Neural cell (in vitro differentiated cells): ENCODE data around the gene MARVELD2. TPM values are rescaled to one million over a fixed set of nuclear protein-coding genes. Genes with fewer than 3 reads are reported as not detected.
A peak's percentile ranks its signal among the peaks of the same experiment; 100 is the strongest.

Experiments
- H2AFZ ChIP-seq: fragments of 200-600, 300-800 bp; sonication (generic), shearing (Covaris generic); 2 replicates; pipeline ENCODE4 v1.6.0; 2014; ENCODE audit warnings: low read depth, mild to moderate bottlenecking, antibody characterized with exemption, low read length, moderate library complexity
- H3F3A ChIP-seq: fragments of 200-600 bp; shearing (Covaris generic); 2 replicates; pipeline ENCODE4 v1.6.1; 2016; ENCODE audit warnings: mild to moderate bottlenecking, moderate library complexity, mixed read lengths, antibody characterized with exemption, low read length; ENCODE audit not compliant: insufficient read depth, poor library complexity, severe bottlenecking
- H3K27ac ChIP-seq: fragments of 200-600, 300-800 bp; sonication (generic), shearing (Covaris generic); 2 replicates; pipeline ENCODE4 v1.5.1; 2014; ENCODE audit warnings: mild to moderate bottlenecking, low read length, moderate library complexity
- H3K27me3 ChIP-seq: fragments of 300-800, 200-600 bp; sonication (generic), shearing (Covaris generic); 2 replicates; pipeline ENCODE4 v1.6.0; 2014; ENCODE audit warnings: mild to moderate bottlenecking, low read depth, low read length, moderate library complexity; ENCODE audit not compliant: insufficient read depth
- H3K36me3 ChIP-seq: fragments of 300-800, 200-600 bp; sonication (generic), shearing (Covaris generic); 2 replicates; pipeline ENCODE4 v1.5.1; 2014; ENCODE audit warnings: mild to moderate bottlenecking, antibody characterized with exemption, low read length, moderate library complexity; ENCODE audit not compliant: insufficient read depth
- H3K4me2 ChIP-seq: fragments of 300-800, 200-600 bp; sonication (generic), shearing (Covaris generic); 2 replicates; pipeline ENCODE4 v1.6.0; 2014; ENCODE audit warnings: mild to moderate bottlenecking, low read length
- H3K4me3 ChIP-seq: fragments of 300-800, 200-600 bp; sonication (generic), shearing (Covaris generic); 2 replicates; pipeline ENCODE4 v1.5.1; 2014; ENCODE audit warnings: mild to moderate bottlenecking, low read length, moderate library complexity
- H3K79me2 ChIP-seq: fragments of 200-600 bp; shearing (Covaris generic); replicated peaks from 2 replicates; pipeline ENCODE4 v1.6.0; 2014; ENCODE audit warnings: mild to moderate bottlenecking, low read length, moderate library complexity; ENCODE audit not compliant: insufficient read depth
- H3K9ac ChIP-seq: fragments of 300-800, 200-600 bp; sonication (generic), shearing (Covaris generic); 2 replicates; pipeline ENCODE4 v1.6.1; 2016; ENCODE audit warnings: mild to moderate bottlenecking, low read length, mixed read lengths
- H3K9me2 ChIP-seq: fragments of 200-600 bp; shearing (Covaris generic); 2 replicates; pipeline ENCODE4 v1.6.1; 2016; ENCODE audit warnings: mild to moderate bottlenecking, low read length, mixed read lengths; ENCODE audit not compliant: insufficient read depth
- H3K9me3 ChIP-seq: fragments of 200-600, 300-800 bp; sonication (generic), shearing (Covaris generic); 2 replicates; pipeline ENCODE4 v1.6.1; 2016; ENCODE audit warnings: mild to moderate bottlenecking, mixed run types, low read length, moderate library complexity, mixed read lengths
- H4K20me1 ChIP-seq: fragments of 200-600 bp; shearing (Covaris generic); 2 replicates; pipeline ENCODE4 v1.6.1; 2016; ENCODE audit warnings: mild to moderate bottlenecking, mixed run types; ENCODE audit not compliant: insufficient read depth
- EP300 ChIP-seq: fragments of 450-650 bp; conservative IDR thresholded peaks from 2 replicates; pipeline ENCODE4 v1.6.1; 2014; ENCODE audit warnings: antibody characterized with exemption, mild to moderate bottlenecking, moderate library complexity; ENCODE audit not compliant: poor library complexity, severe bottlenecking
- EZH2 ChIP-seq: fragments of 200-600, 300-800 bp; shearing (Covaris generic), sonication (generic); IDR thresholded peaks from 2 replicates; pipeline ENCODE4 v1.6.1; 2014; ENCODE audit warnings: antibody characterized with exemption, low read length, borderline replicate concordance, mild to moderate bottlenecking; ENCODE audit not compliant: insufficient read depth, poor library complexity, severe bottlenecking
- MXI1 ChIP-seq: fragments of 450-650 bp; conservative IDR thresholded peaks from 2 replicates; pipeline ENCODE4 v1.6.1; 2014; ENCODE audit warnings: antibody characterized with exemption, mild to moderate bottlenecking; ENCODE audit not compliant: poor library complexity, severe bottlenecking
- POLR2AphosphoS5 ChIP-seq: IDR thresholded peaks from 2 replicates; pipeline ENCODE4 v1.6.1; 2012
- RAD21 ChIP-seq: fragments of 450-650 bp; conservative IDR thresholded peaks from 2 replicates; pipeline ENCODE4 v1.6.1; 2014; ENCODE audit warnings: antibody characterized with exemption, mild to moderate bottlenecking, moderate library complexity
- SMC3 ChIP-seq: fragments of 450-650 bp; conservative IDR thresholded peaks from 2 replicates; pipeline ENCODE4 v1.6.1; 2014; ENCODE audit warnings: antibody characterized with exemption, mild to moderate bottlenecking, moderate library complexity; ENCODE audit not compliant: poor library complexity
- TAF1 ChIP-seq: IDR thresholded peaks from 2 replicates; pipeline ENCODE4 v1.6.1; 2012; ENCODE audit warnings: low read depth
- polyA plus RNA-seq: library from polyadenylated mRNA; depleted of rRNA; stranded (reverse); fragments of >200 nt; gene quantifications from 2 replicates; pipeline ENCODE4 v1.2.3, GENCODE V29; 2014
- TF ChIP-seq, protein P1 (sequence below): IDR thresholded peaks from 2 replicates; pipeline ENCODE4 v1.6.1; 2012; ENCODE audit warnings: borderline replicate concordance
- TF ChIP-seq, protein P2 (sequence below): fragments of 450-650 bp; IDR thresholded peaks from 2 replicates; pipeline ENCODE4 v1.5.1; 2014; ENCODE audit warnings: antibody characterized with exemption, mild to moderate bottlenecking, moderate library complexity; ENCODE audit not compliant: poor library complexity, severe bottlenecking

MARVELD2 gene
- polyA plus RNA-seq, 1 donor from 2014 or later = not detected

DNA sequence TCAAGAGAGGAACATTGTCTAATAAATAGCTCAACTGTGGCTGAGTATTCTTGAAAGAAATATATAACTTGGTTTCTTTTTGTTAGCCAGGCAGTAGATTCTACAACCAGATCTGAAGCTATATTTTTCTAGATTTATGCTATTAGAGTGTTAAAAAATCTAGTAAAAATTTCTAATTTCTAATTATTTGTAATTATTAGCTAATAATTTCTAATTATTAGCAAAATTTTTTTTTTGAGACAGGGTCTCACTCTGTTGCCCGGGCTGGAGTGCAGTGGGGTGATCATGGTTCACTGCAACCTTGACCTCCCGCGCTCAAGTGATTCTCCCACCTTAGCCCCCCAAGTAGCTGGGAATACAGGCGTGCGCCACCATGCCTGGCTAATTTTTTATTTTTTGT lies 42.5 kb upstream of the MARVELD2 start:
- Histone ChIP-seq H3K27me3 (no peaks in the 10 kb centered on the region), H3K4me2 (peak overlapping the region; percentile 47), H3K27ac (no peak overlapping the region), H3K4me3 (peak overlapping the region; percentile 92), H2AFZ (no peak overlapping the region), H3K9me3 (no peaks in the 10 kb centered on the region), H3K79me2 (peaks cover 43% of the 10 kb centered on the region), H3K9ac (no peak overlapping the region), H3K36me3 (no peaks in the 10 kb centered on the region), H3K9me2 (no peaks in the 10 kb centered on the region), H3F3A (no peaks in the 10 kb centered on the region), H4K20me1 (no peaks in the 10 kb centered on the region)
- TF ChIP-seq, protein P1, sequence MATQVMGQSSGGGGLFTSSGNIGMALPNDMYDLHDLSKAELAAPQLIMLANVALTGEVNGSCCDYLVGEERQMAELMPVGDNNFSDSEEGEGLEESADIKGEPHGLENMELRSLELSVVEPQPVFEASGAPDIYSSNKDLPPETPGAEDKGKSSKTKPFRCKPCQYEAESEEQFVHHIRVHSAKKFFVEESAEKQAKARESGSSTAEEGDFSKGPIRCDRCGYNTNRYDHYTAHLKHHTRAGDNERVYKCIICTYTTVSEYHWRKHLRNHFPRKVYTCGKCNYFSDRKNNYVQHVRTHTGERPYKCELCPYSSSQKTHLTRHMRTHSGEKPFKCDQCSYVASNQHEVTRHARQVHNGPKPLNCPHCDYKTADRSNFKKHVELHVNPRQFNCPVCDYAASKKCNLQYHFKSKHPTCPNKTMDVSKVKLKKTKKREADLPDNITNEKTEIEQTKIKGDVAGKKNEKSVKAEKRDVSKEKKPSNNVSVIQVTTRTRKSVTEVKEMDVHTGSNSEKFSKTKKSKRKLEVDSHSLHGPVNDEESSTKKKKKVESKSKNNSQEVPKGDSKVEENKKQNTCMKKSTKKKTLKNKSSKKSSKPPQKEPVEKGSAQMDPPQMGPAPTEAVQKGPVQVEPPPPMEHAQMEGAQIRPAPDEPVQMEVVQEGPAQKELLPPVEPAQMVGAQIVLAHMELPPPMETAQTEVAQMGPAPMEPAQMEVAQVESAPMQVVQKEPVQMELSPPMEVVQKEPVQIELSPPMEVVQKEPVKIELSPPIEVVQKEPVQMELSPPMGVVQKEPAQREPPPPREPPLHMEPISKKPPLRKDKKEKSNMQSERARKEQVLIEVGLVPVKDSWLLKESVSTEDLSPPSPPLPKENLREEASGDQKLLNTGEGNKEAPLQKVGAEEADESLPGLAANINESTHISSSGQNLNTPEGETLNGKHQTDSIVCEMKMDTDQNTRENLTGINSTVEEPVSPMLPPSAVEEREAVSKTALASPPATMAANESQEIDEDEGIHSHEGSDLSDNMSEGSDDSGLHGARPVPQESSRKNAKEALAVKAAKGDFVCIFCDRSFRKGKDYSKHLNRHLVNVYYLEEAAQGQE = no peak
- no peak for TF ChIP-seq TAF1
- TF ChIP-seq SMC3 = no peak
- no peak for TF ChIP-seq EP300
- no peak for TF ChIP-seq POLR2AphosphoS5
- no peak for TF ChIP-seq EZH2
- TF ChIP-seq MXI1 = no peak
- no peak for TF ChIP-seq RAD21
- TF ChIP-seq, protein P2, sequence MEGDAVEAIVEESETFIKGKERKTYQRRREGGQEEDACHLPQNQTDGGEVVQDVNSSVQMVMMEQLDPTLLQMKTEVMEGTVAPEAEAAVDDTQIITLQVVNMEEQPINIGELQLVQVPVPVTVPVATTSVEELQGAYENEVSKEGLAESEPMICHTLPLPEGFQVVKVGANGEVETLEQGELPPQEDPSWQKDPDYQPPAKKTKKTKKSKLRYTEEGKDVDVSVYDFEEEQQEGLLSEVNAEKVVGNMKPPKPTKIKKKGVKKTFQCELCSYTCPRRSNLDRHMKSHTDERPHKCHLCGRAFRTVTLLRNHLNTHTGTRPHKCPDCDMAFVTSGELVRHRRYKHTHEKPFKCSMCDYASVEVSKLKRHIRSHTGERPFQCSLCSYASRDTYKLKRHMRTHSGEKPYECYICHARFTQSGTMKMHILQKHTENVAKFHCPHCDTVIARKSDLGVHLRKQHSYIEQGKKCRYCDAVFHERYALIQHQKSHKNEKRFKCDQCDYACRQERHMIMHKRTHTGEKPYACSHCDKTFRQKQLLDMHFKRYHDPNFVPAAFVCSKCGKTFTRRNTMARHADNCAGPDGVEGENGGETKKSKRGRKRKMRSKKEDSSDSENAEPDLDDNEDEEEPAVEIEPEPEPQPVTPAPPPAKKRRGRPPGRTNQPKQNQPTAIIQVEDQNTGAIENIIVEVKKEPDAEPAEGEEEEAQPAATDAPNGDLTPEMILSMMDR = no peak

DNA sequence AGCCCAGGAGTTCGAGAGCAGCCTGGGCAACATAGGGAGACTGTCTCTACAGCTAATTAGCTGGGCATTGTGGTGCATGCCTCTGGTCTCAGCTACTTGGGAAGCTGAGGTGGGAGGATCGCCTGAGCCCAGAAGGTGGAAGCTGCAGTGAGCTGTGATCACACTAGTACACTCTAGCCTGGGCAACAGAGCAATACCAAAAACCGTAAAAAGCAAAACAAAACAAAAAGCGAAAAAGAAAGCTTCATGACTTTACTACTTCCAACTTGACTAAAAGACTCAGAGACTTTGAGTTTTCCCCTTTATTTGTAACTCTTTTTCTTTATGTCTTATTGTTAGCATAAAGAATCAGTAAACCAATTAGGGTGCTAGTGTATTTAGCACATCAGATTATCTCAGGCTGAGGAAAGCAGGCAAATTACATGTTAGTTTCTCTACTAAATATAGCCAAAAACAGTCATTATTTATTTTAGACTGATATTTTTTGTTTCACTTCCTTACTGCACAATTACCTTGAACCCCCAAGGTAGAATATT lies 39.9 kb upstream of the MARVELD2 start:
- TF ChIP-seq, protein P1 = no peak
- no peak for TF ChIP-seq RAD21
- no peak for TF ChIP-seq EP300
- TF ChIP-seq SMC3 = no peak
- TF ChIP-seq MXI1 = no peak
- TF ChIP-seq TAF1 = no peak
- TF ChIP-seq, protein P2 = no peak
- no peak for TF ChIP-seq EZH2
- no peak for TF ChIP-seq POLR2AphosphoS5
- no peaks in the 10 kb centered on the region for H3K36me3 ChIP-seq
- H4K20me1 ChIP-seq = no peaks in the 10 kb centered on the region

More for the DNA sequence above, 39.9 kb upstream of the MARVELD2 start:
- Histone ChIP-seq H3F3A (no peaks in the 10 kb centered on the region), H2AFZ (no peak overlapping the region), H3K9me3 (no peaks in the 10 kb centered on the region), H3K9me2 (no peaks in the 10 kb centered on the region), H3K9ac (no peak overlapping the region), H3K27ac (no peak overlapping the region), H3K79me2 (peaks cover 26% of the 10 kb centered on the region), H3K27me3 (no peaks in the 10 kb centered on the region), H3K4me3 (no peak overlapping the region), H3K4me2 (no peak overlapping the region)
